GM10248 (cell line): ENCODE results near the gene UBALD1.

ENCODE experiments used
- CTCF ChIA-PET: fragments of 300-600 bp; sonication (Branson Sonifier 250); formaldehyde crosslinking; extraction: SDS; loops from one replicate; lab custom pipeline; 2021; ENCODE audit warnings: antibody characterized with exemption; lab: Yijun Ruan, JAX
- POLR2A ChIA-PET: fragments of 350-650 bp; sonication (Branson Sonifier 250); formaldehyde crosslinking; extraction: SDS; loops from one replicate; lab custom pipeline; 2020; ENCODE audit warnings: antibody characterized with exemption; lab: Yijun Ruan, JAX
- DNase-seq: peaks from one replicate; pipeline ENCODE4 v3.0.0; 2012; ENCODE audit errors: extremely low spot score
- TF ChIP-seq, protein P1 (sequence below): IDR thresholded peaks from 2 replicates; pipeline ENCODE4 v1.5.1; 2012; ENCODE audit warnings: mild to moderate bottlenecking, low read depth; ENCODE audit errors: extremely low read depth, missing control alignments, control extremely low read depth

Gene UBALD1

DNA sequence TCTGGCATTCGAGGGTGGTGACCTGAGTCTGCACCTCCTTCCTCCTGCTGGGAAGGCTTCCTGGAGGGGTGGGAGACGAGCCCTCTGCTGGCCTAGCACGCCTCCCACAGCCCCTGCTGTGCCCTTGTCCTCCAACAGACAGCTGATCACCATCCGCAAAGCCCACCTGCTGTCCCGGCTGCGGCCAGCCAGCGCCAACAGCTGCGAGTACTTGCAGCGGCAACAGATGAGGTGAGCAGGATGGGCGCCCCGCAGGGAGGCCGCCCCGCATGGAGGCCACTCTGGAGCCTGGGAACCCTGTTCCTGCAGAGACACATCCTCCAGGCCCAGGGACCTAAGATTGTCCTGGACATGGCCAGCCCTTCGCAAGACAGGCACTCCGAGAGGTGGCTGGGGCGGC lies 21.6 kb downstream of the UBALD1 start:
- CTCF ChIA-PET = no interaction called here
- TF ChIP-seq, protein P1, sequence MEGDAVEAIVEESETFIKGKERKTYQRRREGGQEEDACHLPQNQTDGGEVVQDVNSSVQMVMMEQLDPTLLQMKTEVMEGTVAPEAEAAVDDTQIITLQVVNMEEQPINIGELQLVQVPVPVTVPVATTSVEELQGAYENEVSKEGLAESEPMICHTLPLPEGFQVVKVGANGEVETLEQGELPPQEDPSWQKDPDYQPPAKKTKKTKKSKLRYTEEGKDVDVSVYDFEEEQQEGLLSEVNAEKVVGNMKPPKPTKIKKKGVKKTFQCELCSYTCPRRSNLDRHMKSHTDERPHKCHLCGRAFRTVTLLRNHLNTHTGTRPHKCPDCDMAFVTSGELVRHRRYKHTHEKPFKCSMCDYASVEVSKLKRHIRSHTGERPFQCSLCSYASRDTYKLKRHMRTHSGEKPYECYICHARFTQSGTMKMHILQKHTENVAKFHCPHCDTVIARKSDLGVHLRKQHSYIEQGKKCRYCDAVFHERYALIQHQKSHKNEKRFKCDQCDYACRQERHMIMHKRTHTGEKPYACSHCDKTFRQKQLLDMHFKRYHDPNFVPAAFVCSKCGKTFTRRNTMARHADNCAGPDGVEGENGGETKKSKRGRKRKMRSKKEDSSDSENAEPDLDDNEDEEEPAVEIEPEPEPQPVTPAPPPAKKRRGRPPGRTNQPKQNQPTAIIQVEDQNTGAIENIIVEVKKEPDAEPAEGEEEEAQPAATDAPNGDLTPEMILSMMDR = no peak

GRCh38 chr16:4591706-4592470 lies 22.8 kb downstream of the UBALD1 start:
- DNase-seq = no peak
- TF ChIP-seq, protein P1 = no peak
- CTCF ChIA-PET = interaction anchor here (1.0 to 1.5 kb wide), 2 partner anchors 36 to 43 kb away, joined by 3 read pairs; partner anchors contain the start of gene C16orf96
- POLR2A ChIA-PET = no interaction called here

More for the DNA sequence above, 21.6 kb downstream of the UBALD1 start:
- POLR2A ChIA-PET = no interaction called here
- DNase-seq = no peak

GRCh38 chr16:4591191-4591590 lies 23.5 kb downstream of the UBALD1 start:
- DNase-seq = no peak
- TF ChIP-seq, protein P1 = no peak
- POLR2A ChIA-PET = interaction anchor here (0.7 kb wide), 1 partner anchor 11 kb away, joined by 5 read pairs; no protein-coding TSS in a partner anchor
- CTCF ChIA-PET = interaction anchor here (0.7 to 1.5 kb wide), 3 partner anchors 35 to 89 kb away, joined by 3 read pairs; partner anchors contain the start of gene C16orf96

- no peak for DNase-seq
- TF ChIP-seq, protein P1 = no peak
- CTCF ChIA-PET = interaction anchor here (1.3 to 2.3 kb wide), 3 partner anchors 82 to 113 kb away, joined by 4 to 8 read pairs (median 5); partner anchors contain the start of gene HMOX2
- POLR2A ChIA-PET = no interaction called here
Measured at GRCh38 chr16:4588961-4589360, 25.7 kb downstream of the UBALD1 start.

DNA sequence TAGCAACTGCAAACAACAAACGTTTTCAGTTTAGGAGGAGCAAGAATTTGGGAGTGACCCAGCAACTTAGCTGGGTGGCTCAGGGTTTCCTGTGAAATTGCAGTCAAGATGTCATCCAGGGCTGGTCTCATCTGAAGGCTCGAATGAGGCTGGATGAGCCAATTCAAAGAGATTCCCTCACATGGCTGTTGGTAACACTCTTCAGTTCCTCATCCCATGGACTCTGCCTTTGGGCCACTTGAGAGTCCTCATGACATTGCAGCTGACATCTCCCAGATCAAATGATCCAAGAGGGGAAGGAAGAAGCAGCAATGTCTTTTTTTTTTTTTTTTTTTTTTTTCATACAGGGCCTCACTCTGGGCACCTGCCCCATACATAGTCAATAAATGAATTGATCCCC lies 26.3 kb downstream of the UBALD1 start:
- no peak for DNase-seq
- TF ChIP-seq, protein P1 = no peak
- POLR2A ChIA-PET = interaction anchor here (0.5 kb wide), 1 partner anchor 47 kb away, joined by 4 read pairs; no protein-coding TSS in a partner anchor
- CTCF ChIA-PET = interaction anchor here (1.3 to 2.3 kb wide), 3 partner anchors 82 to 112 kb away, joined by 4 to 8 read pairs (median 5); partner anchors contain the start of gene HMOX2

DNA sequence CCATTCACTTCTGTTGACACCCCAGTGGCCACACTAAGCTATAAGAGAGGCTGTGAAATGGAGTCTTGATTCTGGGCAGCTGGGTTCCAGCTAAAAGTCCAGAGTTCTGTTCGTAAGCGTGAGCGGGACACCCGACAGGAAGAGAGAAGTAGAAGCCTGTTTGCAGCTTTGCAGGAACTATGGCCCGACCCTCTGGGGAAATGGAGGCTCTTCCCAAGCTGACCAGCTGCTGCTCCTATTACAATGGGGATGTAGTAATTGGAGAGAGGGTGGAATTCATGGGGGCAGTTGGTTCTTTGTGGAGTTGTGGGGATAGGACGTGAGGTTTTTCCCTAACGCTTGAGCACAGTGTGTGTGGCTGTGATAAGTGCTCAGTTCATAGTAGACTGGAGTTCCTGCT lies 28.4 kb downstream of the UBALD1 start:
- POLR2A ChIA-PET = no interaction called here
- DNase-seq = no peak
- TF ChIP-seq, protein P1 = no peak
- CTCF ChIA-PET = interaction anchor here (0.8 to 4.4 kb wide), 26 partner anchors 9 to 332 kb away, joined by 3 to 39 read pairs (median 6); partner anchors contain the start of gene C16orf96
